Endothelial cell (in vitro differentiated cells): Measurements from ENCODE around the gene UBE2L6. TPM values are rescaled to one million over a fixed set of nuclear protein-coding genes. Genes with fewer than 3 reads are reported as not detected.

ENCODE experiments used
- DNase-seq: peaks from one replicate; pipeline ENCODE4 v3.0.0; 2021; ENCODE audit warnings: low spot score
- H3K27ac Mint-ChIP-seq: one replicate; pipeline ENCODE4 v1.8.0; 2021; ENCODE audit warnings: mixed read lengths, inconsistent platforms; ENCODE audit not compliant: unreplicated experiment
- H3K27me3 Mint-ChIP-seq: one replicate; pipeline ENCODE4 v1.8.0; 2021; ENCODE audit warnings: mild to moderate bottlenecking, moderate library complexity, mixed read lengths, inconsistent platforms; ENCODE audit not compliant: unreplicated experiment
- H3K36me3 Mint-ChIP-seq: one replicate; pipeline ENCODE4 v1.8.0; 2021; ENCODE audit warnings: mild to moderate bottlenecking, low read depth, mixed read lengths, inconsistent platforms; ENCODE audit not compliant: unreplicated experiment
- H3K4me1 Mint-ChIP-seq: one replicate; pipeline ENCODE4 v1.8.0; 2021; ENCODE audit warnings: mild to moderate bottlenecking, mixed read lengths, inconsistent platforms; ENCODE audit not compliant: unreplicated experiment
- H3K4me3 Mint-ChIP-seq: one replicate; pipeline ENCODE4 v1.8.0; 2021; ENCODE audit warnings: mild to moderate bottlenecking, mixed read lengths, inconsistent platforms; ENCODE audit not compliant: unreplicated experiment
- H3K9me3 Mint-ChIP-seq: one replicate; pipeline ENCODE4 v1.8.0; 2021; ENCODE audit warnings: mixed read lengths, inconsistent platforms; ENCODE audit not compliant: unreplicated experiment
- CTCF ChIP-seq: fragments of 200-600 bp; sonication (generic); IDR thresholded peaks from one replicate; pipeline ENCODE4 v1.5.0; 2021; ENCODE audit warnings: antibody characterized with exemption; ENCODE audit not compliant: unreplicated experiment
- total RNA-seq: library from RNA; stranded (reverse); fragmentation: NEBNext Ultra II Directional; extraction: Animal tissue kit (Norgen Biotek cat#: 25700); gene quantifications from one replicate; pipeline ENCODE4 v1.2.1, GENCODE V29; 2021; ENCODE audit not compliant: unreplicated experiment

The UBE2L6 gene
- total RNA-seq, 1 donor from 2014 or later = 56.2 TPM

- Mint-ChIP-seq H3K4me3 (no peak overlapping the region), H3K9me3 (no peaks in the 10 kb centered on the region), H3K36me3 (peaks cover 11% of the 10 kb centered on the region), H3K4me1 (peaks cover 3% of the 10 kb centered on the region), H3K27me3 (peaks cover 11% of the 10 kb centered on the region), H3K27ac (no peak overlapping the region)
- TF ChIP-seq CTCF = no peak
- DNase-seq = no peak
Measured at GRCh38 chr11:57511741-57512430, 55.6 kb downstream of the UBE2L6 start.

GRCh38 chr11:57508341-57509170, 58.9 kb downstream of the UBE2L6 start:
- no peak for DNase-seq
- peaks cover 2% of the 10 kb centered on the region for H3K4me1 Mint-ChIP-seq
- no peaks in the 10 kb centered on the region for H3K9me3 Mint-ChIP-seq
- H3K4me3 Mint-ChIP-seq = no peak overlapping the region
- TF ChIP-seq CTCF = no peak
- peaks cover 9% of the 10 kb centered on the region for H3K27me3 Mint-ChIP-seq
- H3K27ac Mint-ChIP-seq = no peak overlapping the region
- H3K36me3 Mint-ChIP-seq = peaks cover 6% of the 10 kb centered on the region

GRCh38 chr11:57506522-57506921, 61.0 kb downstream of the UBE2L6 start:
- peaks cover 4% of the 10 kb centered on the region for H3K36me3 Mint-ChIP-seq
- H3K4me1 Mint-ChIP-seq = no peaks in the 10 kb centered on the region
- no peak overlapping the region for H3K27ac Mint-ChIP-seq
- peaks cover 3% of the 10 kb centered on the region for H3K27me3 Mint-ChIP-seq
- no peak overlapping the region for H3K4me3 Mint-ChIP-seq
- no peaks in the 10 kb centered on the region for H3K9me3 Mint-ChIP-seq
- TF ChIP-seq CTCF = no peak
- no peak for DNase-seq

GRCh38 chr11:57504511-57504910, 63.0 kb downstream of the UBE2L6 start:
- peak overlapping the region; percentile 36 for H3K27ac Mint-ChIP-seq
- peaks cover 9% of the 10 kb centered on the region for H3K4me1 Mint-ChIP-seq
- H3K4me3 Mint-ChIP-seq = no peak overlapping the region
- H3K36me3 Mint-ChIP-seq = peaks cover 11% of the 10 kb centered on the region
- TF ChIP-seq CTCF = no peak
- no peak for DNase-seq
- peaks cover 8% of the 10 kb centered on the region for H3K27me3 Mint-ChIP-seq
- no peaks in the 10 kb centered on the region for H3K9me3 Mint-ChIP-seq

GRCh38 chr11:57502870-57503269, 64.6 kb downstream of the UBE2L6 start:
- Mint-ChIP-seq H3K36me3 (peaks cover 11% of the 10 kb centered on the region), H3K4me3 (no peak overlapping the region), H3K27ac (no peak overlapping the region), H3K4me1 (peaks cover 9% of the 10 kb centered on the region), H3K9me3 (no peaks in the 10 kb centered on the region), H3K27me3 (peaks cover 8% of the 10 kb centered on the region)
- no peak for TF ChIP-seq CTCF
- no peak for DNase-seq
